B cell (primary cell): ENCODE results near the gene SMURF1.

Experiments
- CTCF ChIP-seq: fragments of 200-600 bp; IDR thresholded peaks from one replicate; pipeline ENCODE4 v1.8.0; 2022; ENCODE audit warnings: antibody characterized with exemption, mild to moderate bottlenecking
- EZH2 ChIP-seq: IDR thresholded peaks from 2 replicates; pipeline ENCODE4 v1.6.1; 2012; ENCODE audit warnings: borderline replicate concordance, low read depth, mild to moderate bottlenecking, moderate library complexity, low read length; ENCODE audit not compliant: insufficient read depth, poor library complexity, severe bottlenecking

- no peak for TF ChIP-seq EZH2
- TF ChIP-seq CTCF = no peak
These were observed 92.9 kb downstream of the SMURF1 start for GRCh38 chr7:99050971-99051370.
